ENCODE measurements around the gene SLC25A20.

DNA sequence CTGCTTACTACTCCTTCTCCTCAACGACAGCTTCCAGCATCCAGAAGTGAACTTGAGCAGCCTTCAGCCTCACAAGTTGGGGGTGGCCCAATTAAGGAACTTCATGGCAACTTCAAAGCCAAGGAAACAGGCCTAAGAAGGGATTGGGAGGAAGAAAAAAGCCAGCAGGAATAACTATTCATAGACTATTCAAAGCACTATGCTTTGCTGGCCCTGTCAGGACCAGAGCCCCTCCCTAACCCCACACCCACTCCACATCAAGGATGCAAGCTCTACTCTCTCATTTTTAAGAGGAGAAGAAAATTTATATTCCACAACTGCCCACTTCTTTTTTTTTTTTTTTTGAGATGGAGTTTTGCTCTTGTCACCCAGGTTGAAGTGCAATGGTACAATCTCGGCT lies 41.0 kb downstream of the SLC25A20 start:
- TF ChIP-seq POLR2A (IDR thresholded peaks at IDR 0.05): no peak
- TF ChIP-seq, protein P1, sequence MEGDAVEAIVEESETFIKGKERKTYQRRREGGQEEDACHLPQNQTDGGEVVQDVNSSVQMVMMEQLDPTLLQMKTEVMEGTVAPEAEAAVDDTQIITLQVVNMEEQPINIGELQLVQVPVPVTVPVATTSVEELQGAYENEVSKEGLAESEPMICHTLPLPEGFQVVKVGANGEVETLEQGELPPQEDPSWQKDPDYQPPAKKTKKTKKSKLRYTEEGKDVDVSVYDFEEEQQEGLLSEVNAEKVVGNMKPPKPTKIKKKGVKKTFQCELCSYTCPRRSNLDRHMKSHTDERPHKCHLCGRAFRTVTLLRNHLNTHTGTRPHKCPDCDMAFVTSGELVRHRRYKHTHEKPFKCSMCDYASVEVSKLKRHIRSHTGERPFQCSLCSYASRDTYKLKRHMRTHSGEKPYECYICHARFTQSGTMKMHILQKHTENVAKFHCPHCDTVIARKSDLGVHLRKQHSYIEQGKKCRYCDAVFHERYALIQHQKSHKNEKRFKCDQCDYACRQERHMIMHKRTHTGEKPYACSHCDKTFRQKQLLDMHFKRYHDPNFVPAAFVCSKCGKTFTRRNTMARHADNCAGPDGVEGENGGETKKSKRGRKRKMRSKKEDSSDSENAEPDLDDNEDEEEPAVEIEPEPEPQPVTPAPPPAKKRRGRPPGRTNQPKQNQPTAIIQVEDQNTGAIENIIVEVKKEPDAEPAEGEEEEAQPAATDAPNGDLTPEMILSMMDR (IDR thresholded peaks at IDR 0.05 in 4 of 5, conservative IDR thresholded peaks at IDR 0.05 in 1 of 5): no peak

All from gastrocnemius medialis (tissue), 4 donors.